Effector CD4-positive, alpha-beta T cell (primary cell): Measurements from ENCODE around the gene MED28.
A peak's percentile ranks its signal among the peaks of the same experiment; 100 is the strongest.
"Not testable (repeated sequence)": the region's sequence is repeated elsewhere in the genome, so short reads cannot be mapped to it uniquely, and the experiment has no call there.

Experiments
- DNase-seq: peaks from one replicate; pipeline ENCODE4 v3.0.0-alpha.2; 2020
- total RNA-seq: gene quantifications from one replicate; lab custom pipeline; 2026; lab: John Stamatoyannopoulos, UW

MED28 gene
- total RNA-seq, result 123 reads per million, percentile 86 among the genes with 10 or more reads in this experiment

GRCh38 chr4:17614416-17615299 is at the start of gene MED28:
Gene MED28 (plus strand): TSS chr4:17614641. CDS start chr4:17614655, 14 bp downstream.
- DNase-seq, result peak; percentile 97

- DNase-seq, result no peak
These were observed 48.6 kb upstream of the MED28 start for GRCh38 chr4:17565846-17566245.

DNA sequence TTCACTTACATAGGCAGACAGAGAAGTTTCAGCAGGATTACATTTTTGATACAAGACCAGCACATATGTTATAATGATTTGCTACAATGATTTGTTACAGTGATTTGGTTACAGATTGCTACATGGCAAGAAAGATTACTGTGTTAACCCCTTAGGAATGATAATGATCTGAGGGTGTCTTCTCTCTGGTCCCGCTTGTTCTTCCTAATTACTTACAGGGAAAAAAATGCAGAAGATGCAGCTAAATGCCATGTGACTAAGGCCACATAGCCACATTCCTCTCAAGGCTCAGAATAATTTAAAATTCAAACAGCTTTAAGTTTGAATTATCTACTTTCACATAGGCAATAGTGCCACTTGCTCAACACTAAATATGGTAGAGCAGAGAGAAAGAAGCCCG is 47.2 kb upstream of the MED28 start:
- DNase-seq, result no peak

DNA sequence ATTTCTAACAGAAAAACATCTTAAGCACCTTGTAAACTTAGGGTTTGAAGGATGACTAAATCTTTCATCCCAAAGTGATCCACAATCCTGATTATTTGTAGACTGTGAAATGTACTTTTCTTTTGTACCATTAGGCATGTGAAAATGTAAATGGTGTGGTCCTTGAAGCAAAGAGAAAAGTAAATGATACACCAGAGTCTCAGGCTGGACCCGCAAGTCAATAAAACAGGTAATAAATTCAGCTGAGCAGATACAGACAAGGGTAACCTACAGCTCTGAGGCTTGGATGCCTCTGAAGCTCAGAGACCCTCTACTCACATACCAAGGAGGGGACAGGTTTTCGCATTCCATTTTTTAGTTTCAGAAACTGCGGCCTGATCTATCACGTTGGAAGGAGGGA is 40.2 kb upstream of the MED28 start:
- DNase-seq, result no peak

- DNase-seq, result not testable (repeated sequence)
These were observed 39.3 kb upstream of the MED28 start for GRCh38 chr4:17575177-17575576.

DNA sequence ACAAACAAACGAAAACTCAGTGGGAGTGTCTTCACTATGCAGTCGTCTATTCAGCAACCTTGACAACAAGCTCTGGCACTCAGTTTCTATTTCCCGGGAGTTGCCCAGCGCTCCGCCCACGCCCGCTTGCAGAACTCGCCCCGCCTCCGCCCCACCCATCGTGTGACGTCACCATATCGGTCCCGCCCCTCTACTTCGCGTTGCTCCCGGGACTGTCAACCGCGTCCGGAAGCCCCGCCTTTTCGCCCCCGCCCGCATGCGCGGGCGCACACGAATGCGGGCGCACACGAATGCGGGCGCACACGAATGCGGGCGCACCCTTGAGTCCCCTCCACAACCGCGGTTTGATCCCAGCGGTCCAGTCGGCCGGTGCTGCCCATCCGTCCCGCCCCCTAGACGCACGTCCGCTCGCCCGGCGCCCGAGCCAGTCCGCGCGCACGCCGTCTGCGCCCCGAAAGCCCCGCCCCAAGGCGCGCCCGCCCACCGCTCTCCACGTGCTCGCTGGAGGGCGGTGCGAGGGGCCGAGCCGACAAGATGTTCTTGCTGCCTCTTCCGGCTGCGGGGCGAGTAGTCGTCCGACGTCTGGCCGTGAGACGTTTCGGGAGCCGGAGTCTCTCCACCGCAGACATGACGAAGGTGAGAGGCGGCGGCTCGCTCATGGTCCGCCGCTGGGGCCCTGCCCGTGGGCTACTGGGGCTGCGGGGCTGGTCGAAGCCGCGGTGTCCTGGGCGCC is 37.3 kb upstream of the MED28 start, which contains the start of gene LAP3:
Gene LAP3 (plus strand): TSS at position 267 of the 733 bp plus-strand sequence. CDS start 268 bp downstream, at position 535.
- peak; percentile 98 for DNase-seq

DNA sequence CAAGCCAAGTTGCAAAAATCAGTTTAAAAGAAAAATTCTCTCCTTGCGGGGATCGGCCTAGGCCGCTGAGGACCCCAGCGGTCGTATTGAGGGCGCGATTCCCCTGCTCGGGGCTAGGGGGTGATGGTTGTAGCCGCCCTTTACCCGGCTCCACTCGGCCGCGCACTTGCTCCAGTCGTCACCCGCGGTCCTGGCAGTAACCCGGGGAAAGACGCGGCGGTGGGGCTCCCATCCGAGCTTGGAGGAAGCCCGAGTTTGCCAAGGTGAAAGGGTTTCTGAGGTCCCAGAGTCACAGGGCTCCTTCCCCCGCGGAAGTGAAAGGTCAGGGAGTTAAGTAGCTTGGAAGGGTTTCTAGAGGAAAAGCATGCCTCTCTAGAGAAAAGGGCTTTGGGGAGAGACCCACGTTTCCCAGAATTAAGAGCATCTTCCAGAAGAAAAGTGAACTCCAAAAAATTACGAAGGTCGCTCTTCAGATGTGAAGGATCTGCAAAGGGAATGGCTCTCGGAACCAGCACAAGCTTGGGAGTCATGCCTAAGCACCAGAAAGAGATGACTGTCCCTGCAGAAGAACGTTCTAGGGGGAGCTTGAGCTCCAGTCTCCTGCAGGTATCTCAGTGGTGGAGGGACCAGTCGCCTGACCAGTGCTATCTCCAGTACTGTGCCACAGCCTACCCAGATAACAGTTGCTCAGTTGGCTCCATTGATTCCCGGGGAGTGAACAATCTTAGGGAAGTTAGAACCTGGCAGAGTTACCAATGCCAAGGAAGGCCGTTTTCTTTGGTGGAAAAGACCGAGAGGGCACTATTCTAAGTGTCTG is 36.6 kb upstream of the MED28 start:
- no peak for DNase-seq

GRCh38 chr4:17578482-17578891 is 36.0 kb upstream of the MED28 start:
- DNase-seq, result no peak

GRCh38 chr4:17580969-17581368 is 33.5 kb upstream of the MED28 start:
- no peak for DNase-seq

GRCh38 chr4:17583276-17583675 is 31.2 kb upstream of the MED28 start:
- no peak for DNase-seq

GRCh38 chr4:17583941-17584340 is 30.5 kb upstream of the MED28 start:
- no peak for DNase-seq

DNA sequence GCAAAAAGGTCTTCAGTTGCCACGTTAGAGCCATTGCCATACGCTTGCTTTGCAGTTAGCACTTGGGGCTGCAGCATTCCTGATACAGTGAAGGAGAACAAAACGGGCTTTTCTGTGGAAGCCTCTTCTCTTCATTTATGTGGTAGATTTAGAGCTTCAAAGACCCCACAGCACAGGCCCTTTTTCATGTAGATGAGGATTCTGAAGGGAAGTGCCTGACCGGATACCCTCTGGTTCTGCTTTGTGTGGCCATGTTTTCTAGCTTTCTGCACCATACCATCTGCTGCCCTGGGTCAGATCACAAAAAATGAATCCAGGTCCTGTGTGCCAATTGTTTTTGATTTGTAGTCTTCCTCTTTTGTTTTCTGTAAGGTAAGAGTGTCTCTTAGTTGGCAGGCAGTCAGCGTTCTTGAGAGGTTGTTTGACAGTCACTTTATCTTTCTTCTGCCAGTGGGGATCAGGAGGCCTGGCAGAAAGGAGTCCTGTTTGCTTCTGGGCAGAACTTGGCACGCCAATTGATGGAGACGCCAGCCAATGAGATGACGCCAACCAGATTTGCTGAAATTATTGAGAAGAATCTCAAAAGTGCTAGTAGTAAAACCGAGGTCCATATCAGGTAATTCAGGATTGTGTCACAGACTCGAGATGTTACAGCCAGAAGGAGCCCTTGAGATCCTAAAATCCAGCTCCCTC is 29.8 kb upstream of the MED28 start:
- no peak for DNase-seq

DNA sequence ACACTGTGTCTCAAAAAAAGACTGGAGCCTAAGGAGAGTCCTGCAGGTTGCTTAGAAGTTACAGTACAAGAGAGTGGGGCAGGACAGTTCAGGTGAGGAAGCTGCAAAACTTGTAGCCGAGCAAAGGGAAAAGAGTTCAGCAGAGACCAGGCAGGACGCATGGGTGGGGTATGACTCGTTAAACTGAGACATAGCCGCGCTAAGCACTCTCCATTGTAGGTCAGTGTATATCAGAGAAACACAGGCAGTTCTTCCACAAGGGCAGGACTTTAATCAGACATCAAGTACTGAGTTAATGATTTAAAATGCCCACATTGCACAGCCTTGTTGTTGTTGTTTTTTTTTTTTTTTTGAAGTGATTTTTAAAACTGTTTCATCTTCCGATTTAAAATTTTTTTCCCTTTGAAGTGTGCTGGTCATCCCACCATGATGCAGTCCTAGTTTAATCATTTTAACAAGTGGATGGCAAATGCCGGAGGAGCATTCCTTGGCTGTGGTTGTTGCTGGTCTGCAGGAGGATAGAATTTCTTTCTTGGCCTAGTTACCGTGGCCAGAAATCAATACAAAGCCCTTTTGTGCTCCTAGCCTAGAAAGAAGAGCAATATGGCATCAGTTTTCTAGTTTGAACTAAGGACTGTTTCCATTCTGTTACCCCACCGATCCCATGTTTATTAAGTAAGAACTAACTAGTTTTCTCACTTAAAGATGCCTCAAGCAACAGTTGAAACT is 27.2 kb upstream of the MED28 start:
- no peak for DNase-seq

- DNase-seq, result no peak
These were observed 25.1 kb upstream of the MED28 start for GRCh38 chr4:17589355-17589754.

GRCh38 chr4:17595471-17596005 is 18.9 kb upstream of the MED28 start:
- no peak for DNase-seq

GRCh38 chr4:17597517-17597916 is 16.9 kb upstream of the MED28 start:
- no peak for DNase-seq

DNA sequence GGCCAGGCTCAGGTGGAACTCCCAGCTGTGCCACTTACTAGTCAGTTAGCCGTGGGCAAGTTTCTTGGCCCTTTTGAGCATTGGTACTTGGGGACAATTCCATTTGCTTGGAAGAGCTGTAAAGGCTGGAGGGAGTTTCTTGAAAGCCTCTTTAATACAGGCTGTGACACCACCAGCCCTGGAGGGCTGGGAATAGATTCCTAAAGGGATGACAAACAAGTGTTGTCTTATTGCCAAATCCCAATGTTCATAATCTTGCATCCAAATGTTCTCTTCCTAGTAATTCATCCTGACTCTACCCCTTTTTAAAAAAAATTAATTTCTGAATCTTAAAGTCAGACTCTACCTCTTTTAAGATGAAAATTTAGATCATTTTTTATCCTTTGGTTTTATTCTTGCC is 14.6 kb upstream of the MED28 start:
- DNase-seq, result no peak

DNA sequence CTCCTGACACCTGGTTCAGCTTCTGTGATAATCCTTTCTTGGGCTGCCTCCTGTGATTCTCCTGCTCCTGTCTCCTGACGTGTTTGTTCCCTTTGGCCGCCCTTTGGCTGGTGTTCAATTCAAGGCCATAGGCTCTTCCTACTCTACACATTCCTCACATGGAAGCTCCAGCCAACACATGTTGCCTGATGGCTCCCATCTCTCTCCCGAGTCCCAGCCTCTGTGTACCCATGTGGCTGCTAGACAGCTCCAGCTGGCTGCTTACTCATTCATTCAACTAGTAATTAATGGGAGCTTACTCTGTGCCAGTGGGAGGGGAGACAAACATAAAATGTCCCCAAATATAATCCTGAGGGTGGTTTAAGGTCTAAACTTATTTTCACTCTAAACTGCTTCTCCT is 9.2 kb upstream of the MED28 start:
- DNase-seq, result no peak

DNA sequence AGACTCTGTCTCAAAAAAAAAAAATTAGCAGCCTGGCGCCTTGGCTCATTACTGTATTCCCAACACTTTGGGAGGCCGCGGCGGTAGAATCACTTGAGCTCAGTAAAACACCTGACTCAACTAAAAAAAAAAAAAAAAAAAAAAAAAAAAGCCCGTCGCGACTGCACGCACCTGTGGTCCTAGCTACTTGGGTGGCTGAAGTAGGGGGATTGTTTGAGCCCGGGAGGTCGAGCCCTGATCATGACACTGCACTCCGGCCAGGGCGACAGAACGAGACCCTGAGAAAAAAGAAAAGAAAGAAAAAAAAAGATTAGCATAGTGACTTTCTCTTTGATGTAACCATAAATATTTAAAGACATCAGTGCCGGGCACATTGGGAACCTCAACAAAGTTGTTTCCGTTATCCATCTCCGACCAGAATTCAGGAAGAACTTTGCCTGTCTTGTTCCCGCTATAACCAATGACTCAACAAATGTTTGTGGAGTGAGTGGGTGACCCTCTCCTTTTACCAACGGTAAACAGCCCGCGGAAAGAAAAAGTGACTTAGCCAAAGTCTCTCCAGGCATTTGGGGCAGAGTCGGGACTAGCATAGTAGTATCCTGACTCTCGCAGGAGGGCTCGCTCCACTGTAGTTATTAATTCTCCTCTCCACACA is 553 bp upstream of the MED28 start:
- DNase-seq, result peak; percentile 9

DNA sequence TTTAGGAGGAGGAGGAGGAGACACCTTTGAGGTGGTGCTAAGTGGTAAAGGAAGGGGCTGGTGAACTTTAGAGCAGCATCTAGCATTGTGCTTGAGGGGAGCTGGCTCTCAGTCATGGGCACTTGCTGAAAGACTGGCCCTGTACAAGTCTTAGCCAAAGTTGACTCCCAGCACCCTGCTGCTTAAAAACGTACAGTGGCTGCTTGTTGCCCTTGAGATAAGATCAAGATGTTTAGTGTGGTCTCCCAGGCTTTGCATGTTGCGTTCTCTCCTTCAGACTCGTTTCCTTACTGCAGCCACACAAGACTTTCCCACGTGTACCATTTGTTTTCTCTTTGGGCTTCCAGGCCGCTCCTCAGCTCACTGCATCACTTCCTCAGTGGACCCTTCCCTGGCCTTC is 1.8 kb downstream of the MED28 start:
- DNase-seq, result no peak

GRCh38 chr4:17618926-17619325 is 4.5 kb downstream of the MED28 start:
- no peak for DNase-seq
